MM.1S (cell line): ENCODE measurements around the gene NUB1.

Source experiments
- EZH2 ChIP-seq: fragments of 300-600 bp; sonication (generic); optimal IDR thresholded peaks from 2 replicates; pipeline ENCODE3; 2017; ENCODE audit warnings: low read depth, mild to moderate bottlenecking, antibody characterized with exemption, low read length, mixed read lengths
- EZH2phosphoT487 ChIP-seq: fragments of 300-600 bp; sonication (generic); IDR thresholded peaks from 2 replicates; pipeline ENCODE4 v1.6.1; 2018; ENCODE audit warnings: antibody characterized with exemption, low read length
- TF ChIP-seq, protein P1 (sequence below): fragments of 300-600 bp; sonication (generic); IDR thresholded peaks from 2 replicates; pipeline ENCODE4 v1.5.1; 2016; ENCODE audit warnings: antibody characterized with exemption, low read length, mixed read lengths

DNA sequence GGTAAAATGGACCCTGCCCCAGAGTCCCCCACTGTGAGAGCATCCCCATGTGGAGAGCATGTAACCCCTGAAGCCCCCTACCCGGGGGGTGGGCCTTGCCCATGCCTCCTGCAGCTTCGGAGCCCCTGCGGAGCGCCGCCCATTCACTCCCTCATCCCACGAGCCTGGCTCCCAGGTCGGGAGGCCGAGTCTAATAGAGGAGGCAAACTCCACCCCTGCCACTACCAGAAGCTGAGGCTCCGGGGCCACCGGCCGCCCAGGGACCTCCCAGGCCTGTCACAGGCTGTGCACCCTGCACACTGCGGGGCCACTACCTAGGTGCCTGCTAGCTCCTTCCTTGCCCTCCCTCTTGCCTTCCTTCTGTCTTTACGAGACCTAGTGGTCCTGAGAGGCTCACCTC is 50.8 kb downstream of the NUB1 start:
- TF ChIP-seq, protein P1, sequence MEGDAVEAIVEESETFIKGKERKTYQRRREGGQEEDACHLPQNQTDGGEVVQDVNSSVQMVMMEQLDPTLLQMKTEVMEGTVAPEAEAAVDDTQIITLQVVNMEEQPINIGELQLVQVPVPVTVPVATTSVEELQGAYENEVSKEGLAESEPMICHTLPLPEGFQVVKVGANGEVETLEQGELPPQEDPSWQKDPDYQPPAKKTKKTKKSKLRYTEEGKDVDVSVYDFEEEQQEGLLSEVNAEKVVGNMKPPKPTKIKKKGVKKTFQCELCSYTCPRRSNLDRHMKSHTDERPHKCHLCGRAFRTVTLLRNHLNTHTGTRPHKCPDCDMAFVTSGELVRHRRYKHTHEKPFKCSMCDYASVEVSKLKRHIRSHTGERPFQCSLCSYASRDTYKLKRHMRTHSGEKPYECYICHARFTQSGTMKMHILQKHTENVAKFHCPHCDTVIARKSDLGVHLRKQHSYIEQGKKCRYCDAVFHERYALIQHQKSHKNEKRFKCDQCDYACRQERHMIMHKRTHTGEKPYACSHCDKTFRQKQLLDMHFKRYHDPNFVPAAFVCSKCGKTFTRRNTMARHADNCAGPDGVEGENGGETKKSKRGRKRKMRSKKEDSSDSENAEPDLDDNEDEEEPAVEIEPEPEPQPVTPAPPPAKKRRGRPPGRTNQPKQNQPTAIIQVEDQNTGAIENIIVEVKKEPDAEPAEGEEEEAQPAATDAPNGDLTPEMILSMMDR, result no peak
- TF ChIP-seq EZH2 (no peak), EZH2phosphoT487 (no peak)
